T-helper 1 cell (primary cell): ENCODE measurements around the gene ALDH7A1.
"Not testable (repeated sequence)": the region's sequence is repeated elsewhere in the genome, so short reads cannot be mapped to it uniquely, and the experiment has no call there.

Source experiments
- DNase-seq, 5 donors: peaks; one replicate each; pipeline ENCODE4 v3.0.0-alpha.2; 2012 to 2020

ALDH7A1 gene

DNA sequence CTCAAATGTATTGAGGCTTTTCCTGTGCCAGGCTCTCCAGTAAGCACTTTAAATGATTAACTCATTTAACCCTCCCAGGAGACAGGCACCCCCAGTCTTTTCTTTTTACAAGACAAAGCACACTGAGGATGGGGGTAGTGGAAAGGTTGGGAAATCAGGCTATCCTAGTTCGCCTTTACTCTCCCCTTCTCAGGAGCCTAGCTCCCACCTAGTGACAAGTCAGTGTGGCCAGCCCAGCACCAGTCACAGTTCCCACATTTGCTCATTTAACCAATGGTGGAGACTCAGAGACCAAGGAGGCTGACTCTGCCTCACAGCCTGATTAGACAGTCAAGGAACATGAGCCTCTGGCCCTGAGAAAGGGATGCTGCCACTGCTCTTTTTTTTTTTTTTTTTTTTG, 3.5 kb downstream of the ALDH7A1 start:
- DNase-seq = no peak

DNA sequence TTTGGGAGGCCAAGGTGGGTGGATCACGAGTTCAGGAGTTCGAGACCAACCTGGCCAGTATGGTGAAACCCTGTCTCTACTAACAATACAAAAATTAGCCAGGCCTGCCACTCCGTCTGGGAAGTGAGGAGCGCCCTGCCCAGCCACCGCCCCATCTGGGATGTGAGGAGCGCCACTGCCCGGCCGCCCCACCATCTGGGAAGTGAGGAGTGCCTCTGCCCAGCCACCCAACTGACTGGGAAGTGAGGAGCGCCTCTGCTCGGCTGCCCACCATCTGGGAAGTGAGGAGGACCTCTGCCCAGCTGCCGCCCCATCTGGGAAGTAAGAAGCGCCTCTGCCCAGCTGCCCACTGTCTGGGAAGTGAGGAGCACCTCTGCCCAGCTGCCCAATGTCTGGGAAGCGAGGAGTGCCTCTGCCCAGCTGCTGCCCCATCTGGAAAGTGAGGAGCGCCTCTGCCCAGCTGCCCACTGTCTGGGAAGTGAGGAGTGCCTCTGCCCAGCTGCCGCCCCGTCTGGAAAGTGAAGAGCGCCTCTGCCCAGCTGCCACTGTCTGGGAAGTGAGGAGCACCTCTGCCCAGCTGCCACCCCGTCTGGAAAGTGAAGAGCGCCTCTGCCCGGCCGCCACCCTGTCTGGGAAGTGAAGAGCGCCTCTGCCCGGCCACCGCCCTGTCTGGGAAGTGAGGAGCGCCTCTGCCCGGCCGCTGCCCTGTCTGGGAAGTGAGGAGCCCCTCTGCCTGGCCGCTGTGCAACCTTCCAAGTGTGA, 5.3 kb downstream of the ALDH7A1 start:
- no peak for DNase-seq

DNA sequence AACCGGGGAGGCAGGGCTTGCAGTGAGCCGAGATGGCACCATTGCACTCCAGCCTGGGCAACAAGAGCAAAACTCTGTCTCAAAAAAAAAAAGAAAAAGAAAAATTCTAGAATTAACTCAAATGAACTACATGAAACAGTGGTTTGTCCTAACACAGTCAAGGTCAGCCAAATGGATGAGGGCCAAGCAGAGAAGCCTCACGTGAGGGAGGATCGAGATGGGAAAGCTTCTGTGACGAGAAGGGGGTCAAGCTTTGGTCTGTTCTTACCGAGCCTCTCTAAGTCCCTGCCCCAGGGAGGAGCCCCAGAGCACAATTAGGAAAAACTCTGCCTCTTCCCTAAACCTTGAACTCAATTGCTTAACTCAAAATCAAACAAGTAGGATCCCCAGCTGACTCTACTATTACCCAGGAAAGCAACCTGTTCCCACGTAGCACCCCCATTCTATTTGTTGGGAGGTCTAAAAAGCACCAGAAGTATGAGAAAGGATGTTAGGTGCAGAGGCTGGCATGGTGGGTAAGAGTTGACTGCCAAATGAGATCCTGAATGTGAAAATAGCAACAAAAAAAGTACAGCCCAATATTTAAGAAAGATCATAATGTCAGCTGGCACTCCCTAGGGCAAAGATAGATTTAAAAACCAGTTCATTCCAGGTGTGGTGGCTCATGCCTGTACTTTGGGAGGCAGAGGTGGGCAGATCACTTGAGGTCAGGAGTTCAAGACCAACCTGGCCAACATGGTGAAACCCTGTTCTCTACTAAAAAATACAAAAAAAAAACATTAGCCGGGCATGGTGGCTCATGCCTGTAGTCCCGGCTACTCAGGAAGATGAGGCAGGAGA, 7.2 kb downstream of the ALDH7A1 start:
- DNase-seq = no peak

DNA sequence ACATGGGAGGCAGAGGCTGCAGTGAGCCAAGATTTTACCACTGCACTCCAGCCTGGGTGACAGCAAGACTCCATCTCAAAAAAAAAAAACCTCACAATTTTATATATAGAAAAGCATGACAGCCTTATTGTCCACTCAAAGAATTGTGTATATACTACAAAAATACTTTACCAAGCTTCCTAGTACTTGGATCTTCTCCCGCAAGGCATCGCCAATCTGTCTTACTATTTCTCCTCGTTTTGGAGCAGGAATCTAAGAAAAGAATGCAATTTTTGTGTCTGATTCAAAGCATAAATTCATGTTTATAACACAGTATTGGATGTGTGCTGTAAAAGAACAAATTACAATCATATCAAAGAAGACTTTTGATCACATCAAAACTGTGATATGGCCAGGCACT, 11.3 kb downstream of the ALDH7A1 start:
- no peak for DNase-seq

GRCh38 chr5:126579716-126580115, 15.3 kb downstream of the ALDH7A1 start:
- DNase-seq = no peak

GRCh38 chr5:126577415-126577814, 17.6 kb downstream of the ALDH7A1 start:
- no peak for DNase-seq

GRCh38 chr5:126576974-126577373, 18.0 kb downstream of the ALDH7A1 start:
- no peak for DNase-seq

DNA sequence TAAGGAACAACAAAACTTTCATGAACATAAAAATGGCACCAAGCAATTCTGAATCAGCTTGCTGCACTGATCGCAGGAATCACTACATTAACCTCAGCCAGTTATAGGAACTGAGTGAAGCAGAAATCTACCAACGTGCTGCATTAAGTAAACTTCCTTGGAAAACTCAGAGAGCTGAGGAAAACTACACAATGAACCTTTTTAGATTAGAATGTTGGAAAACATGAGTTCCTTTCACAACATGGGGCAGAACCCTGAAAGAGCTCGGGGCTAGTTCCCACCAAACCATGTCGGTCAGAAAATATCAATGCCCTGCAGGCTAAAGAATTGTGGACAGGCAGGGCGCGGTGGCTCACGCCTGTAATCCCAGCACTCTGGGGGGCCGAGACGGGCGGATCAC, 19.4 kb downstream of the ALDH7A1 start:
- DNase-seq = no peak

DNA sequence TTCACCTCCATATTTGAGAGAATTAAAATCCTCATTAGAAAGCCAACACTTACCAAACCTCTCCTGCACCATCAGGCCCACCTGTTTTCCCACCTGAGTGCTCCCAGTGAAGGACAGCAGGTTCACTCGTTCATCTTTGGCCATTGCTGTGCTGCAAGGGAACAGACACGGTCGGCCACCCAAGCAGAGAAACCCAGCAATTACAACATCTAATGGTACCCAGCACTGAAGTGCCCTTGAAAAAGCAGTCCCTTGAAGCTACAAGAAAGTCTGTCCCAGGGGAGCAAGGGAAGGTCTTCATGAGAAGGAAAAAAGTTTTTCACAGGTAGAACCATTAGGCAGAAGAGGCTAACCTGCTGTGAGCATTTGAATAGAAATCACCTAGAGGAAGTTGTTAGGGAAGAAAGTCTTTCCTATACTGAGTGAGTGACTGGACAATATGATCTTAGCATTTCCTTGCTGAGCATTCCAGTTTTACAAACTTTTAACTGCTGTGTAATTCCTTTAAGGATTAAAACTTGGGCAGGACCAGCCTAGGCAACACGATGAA, 26.7 kb downstream of the ALDH7A1 start:
- no peak for DNase-seq

DNA sequence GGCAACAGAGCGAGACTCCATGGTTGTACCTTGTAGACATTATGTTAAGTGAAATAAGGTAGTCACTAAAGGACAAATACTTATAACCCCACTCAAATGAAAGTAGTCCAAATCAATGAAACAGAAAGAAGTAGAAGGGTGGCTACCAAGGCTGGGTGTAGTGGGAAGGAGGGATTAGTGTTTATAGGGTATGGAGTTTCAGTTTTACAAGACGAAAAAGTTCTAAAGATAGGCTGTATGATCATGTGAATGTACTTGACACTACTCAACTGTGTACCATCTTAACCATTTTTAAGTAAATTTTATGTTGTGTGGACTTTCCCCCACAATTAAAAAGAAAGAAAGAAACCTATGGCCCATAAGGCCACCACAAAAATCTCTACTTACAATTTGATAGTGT, 32.2 kb downstream of the ALDH7A1 start:
- no peak for DNase-seq

DNA sequence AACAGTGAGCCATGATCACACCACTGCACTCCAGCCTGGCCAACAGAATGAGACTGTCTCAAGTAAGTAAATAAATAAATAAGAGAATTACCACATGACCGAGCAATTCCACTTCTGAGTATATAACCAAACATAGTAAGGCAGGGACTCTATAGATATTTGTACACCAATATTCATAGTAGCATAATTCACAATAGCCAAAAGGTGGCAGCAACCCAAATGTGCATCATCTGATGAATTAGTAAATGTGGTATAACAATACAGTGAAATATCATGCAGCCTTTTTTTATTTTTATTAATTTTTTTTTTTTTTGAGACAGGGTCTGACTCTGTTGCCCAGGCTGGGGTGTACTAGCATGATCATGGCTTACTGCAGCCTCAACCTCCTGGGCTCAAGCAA, 33.1 kb downstream of the ALDH7A1 start:
- no peak for DNase-seq

DNA sequence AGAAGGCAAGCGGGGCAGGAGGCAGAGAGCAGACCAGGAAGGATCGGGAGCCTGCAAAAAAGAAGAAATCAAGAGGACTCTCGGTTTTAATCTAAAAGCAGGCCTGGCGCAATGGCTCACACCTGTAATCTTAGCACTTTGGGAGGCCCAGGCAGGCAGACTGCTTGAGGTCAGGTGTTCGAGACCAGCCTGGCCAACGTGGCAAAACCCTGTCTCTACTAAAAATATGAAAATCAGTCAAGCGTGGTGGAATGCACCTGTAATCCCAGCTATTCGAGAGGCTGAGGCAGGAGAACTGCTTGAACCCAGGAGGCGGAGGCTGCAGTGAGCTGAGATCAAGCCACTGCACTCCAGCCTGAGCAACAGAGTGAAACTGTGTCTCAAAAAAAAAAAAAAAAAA, 39.9 kb downstream of the ALDH7A1 start:
- not testable (repeated sequence) for DNase-seq

- no peak for DNase-seq
These were observed 42.4 kb downstream of the ALDH7A1 start for GRCh38 chr5:126552614-126553013.

DNA sequence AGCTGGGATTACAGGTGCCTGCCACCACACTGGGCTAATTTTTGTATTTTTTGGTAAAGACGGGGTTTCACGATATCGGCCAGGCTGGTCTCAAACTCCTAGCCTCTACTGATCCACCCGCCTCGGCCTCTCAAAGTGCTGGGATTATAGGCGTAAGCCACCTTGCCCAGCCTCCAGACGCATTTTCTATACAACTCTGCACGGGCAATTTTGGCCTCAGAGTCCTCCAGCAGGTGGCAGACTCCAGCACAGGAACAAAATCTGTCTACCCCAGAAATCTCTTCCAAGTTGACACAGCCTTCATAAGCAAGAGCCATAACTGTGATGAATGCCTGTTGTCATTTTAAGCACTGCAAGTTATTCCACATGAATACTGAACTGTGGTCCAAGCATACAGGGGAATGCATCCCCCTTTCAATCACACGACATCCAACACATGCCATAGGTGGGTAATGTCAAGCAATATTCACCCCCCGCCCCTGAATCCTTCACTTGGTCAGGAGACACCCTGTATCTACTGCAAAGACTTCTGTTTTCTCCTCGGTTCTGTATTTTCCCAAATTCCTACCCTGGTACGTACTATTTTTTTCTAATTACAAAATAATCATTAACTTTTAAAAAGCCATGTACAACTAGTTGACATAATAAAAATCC, 50.8 kb downstream of the ALDH7A1 start:
- DNase-seq = peak in 2 of 5 donors; percentile 9 to 17

DNA sequence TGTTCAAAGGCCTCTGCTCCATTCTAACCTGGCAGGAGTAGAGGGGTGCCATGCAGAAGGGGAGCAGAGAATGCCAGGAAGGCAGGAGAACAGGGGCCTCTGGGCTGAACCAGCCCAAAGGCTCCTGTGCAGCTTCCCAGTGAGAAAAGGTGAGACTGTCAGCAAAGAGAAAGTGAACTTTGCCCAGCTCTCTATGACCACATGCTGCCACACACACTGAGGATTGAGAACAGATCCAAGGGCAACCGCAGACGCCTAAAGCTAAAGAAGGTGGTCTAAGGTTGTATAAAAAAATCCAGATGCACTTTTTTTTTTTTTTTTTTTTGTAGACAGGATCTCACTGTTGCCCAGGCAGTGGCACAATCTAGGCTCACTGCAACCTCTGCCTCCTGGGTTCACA, 51.4 kb downstream of the ALDH7A1 start:
- DNase-seq = no peak

DNA sequence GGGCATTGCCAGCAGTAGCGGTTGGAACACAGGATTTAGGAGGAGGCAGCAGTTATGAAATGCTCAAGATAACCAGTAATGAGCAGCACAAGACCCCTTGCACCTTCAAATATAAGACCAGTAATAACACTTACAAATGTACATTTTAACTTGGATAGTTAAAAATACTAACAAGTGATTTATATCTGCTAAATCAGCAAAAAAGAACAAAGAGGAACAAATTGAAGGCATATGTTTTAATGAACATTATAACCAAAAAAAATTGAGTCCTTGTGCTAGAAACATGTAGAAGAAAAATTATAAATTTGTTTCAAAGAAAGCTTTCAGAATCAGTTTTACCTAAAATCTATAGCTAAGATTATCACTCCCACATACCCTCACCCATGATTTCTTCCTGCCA, 52.0 kb downstream of the ALDH7A1 start:
- DNase-seq = no peak

DNA sequence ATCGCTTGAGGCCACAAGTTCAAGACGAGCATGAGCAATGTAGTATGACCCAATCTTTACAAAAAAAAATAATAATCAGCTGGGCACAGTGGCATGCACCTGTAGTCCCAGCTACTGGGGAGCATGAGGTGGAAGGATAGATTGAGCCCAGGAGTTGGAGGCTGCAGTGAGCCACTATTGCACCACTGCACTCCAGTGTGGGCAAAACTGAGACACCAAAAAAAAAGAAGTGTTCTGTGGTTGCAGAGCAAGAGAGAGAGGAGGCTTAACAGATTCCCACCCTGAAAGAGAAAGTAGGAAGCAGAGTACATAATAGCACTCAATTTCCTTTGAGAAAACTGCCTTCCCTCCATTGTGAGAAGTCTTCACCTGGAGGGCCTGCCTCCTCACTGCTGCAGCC, 52.6 kb downstream of the ALDH7A1 start:
- DNase-seq = no peak

DNA sequence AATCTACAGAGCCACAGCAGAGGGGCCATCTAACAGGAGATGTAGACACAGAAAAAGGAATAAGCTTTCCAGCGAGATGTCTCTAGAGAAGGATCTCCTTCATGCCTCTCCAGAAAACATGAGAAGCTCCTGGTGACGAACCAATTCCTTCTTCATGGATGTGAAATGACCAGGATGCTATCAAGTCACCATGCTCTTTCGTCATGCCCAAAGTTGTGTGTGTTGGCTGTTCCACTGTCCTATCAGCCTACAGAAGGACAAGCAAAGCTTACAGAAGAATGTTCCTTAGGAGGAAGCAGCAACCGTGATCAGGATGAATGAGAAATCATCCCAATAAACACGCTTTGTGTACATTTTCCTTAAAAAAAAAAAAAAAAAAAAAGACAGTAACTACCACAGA, 54.4 kb downstream of the ALDH7A1 start:
- no peak for DNase-seq

DNA sequence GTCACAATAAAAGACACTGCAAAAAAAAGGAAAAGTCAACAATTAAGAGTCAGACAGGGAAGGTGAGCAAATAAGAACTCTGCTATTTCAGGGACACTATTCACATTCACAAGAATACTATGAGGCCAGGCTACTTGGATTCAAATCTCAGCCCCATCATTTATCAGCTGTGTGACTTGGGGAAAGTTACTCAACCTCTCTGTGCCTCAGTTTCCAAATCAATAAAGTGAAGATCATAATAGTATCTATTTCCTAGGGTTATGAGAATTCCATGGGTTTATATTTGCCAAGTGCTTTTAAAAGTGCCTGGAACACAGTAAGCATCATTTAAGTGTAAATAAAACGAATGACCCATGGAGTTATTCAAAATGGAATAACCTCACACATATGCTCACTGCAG, 56.4 kb downstream of the ALDH7A1 start:
- DNase-seq = no peak

DNA sequence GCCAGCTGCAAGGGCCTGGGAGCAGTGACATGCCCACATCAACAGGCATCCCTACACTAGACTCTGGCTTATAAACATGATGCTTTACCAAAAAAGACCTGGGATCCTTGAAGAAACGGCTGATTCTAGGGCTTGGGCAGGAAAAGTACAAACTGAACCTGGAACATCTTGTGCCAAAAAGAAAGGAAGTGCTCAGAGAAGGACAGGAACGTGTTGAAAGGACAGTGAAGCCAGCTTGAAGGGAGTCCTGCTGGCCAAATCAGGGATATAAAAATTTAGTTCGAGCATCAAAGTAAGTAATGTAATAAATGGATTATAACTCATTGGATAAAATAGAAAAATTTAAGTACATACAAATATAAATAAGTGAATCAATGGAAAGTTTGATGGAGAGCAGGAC, 58.1 kb downstream of the ALDH7A1 start:
- no peak for DNase-seq

DNA sequence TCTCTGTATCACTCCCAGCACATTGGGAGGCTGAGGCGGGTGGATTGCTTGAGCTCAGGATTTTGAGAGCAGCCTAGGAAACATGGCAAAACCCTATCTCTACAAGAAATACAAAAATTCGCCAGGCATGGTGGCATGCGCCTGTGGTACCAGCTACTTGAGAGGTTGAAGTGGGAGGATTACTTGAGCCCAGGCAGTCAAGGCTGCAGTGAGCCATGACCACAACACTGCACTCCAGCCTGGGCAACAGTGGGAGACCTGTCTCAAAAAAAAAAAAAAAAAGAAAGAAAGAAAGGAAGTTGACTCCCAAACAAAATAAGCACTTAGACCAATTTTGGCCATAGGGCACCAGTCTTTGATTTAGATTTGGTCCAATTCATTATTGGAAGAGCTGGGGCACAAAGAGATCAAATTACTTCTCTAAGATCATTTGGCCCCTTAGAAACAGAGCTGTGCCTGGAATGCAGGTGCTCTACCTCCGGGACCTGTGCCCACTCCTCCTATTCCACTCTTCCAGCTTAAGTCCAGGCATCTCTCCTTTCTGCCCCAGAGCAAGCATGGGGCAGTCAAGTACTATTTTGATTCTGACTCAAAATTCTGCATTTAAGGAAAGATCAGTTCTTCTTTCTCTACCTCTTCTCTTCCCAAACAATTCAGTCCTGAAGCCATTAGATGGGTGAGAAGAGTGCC, 59.0 kb downstream of the ALDH7A1 start:
- no peak for DNase-seq

- DNase-seq = no peak
These were observed 60.5 kb downstream of the ALDH7A1 start for GRCh38 chr5:126534553-126534952.
